Stimulated activated CD4-positive, alpha-beta T cell treated with anti-CD3 and anti-CD28 coated beads, Interleukin-2, amount 100 ng/mL, for 48 hours (primary cell): ENCODE data around the gene DCP1B.
"Not testable (repeated sequence)": the region's sequence is repeated elsewhere in the genome, so short reads cannot be mapped to it uniquely, and the experiment has no call there.

Source experiments
- DNase-seq, 2 donors: peaks; one replicate each; pipeline ENCODE4 v3.0.0-alpha.2; 2020

DCP1B gene

GRCh38 chr12:1974812-1975211 is 29.4 kb downstream of the DCP1B start:
- DNase-seq = no peak

GRCh38 chr12:1972856-1973317 is 31.4 kb downstream of the DCP1B start:
- no peak for DNase-seq

DNA sequence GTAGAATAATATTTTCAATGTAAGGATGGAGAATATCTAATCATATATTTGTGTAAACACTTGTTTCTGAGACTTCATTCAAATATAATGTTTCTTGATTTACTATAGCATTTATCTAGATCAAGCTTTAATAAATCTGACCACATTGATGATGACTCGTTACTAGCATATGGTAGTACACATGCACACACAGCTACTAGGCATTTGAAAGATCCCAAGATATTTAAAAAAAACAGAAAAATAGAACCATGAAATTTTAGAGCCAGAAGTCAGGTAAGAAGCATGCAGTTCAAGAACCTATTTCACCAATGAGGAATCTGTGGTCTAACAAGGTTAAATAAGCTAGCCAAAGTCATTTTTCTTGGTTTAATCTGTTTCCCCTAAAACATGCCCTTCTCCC is 32.0 kb downstream of the DCP1B start:
- no peak for DNase-seq

- no peak for DNase-seq
These were observed 33.8 kb downstream of the DCP1B start for GRCh38 chr12:1970331-1970900.

- no peak for DNase-seq
These were observed 37.6 kb downstream of the DCP1B start for GRCh38 chr12:1966561-1967226.

- DNase-seq = no peak
These were observed 38.3 kb downstream of the DCP1B start for GRCh38 chr12:1965916-1966315.

- no peak for DNase-seq
These were observed 41.9 kb downstream of the DCP1B start for GRCh38 chr12:1962051-1963020.

- no peak for DNase-seq
These were observed 47.5 kb downstream of the DCP1B start for GRCh38 chr12:1956716-1957115.

DNA sequence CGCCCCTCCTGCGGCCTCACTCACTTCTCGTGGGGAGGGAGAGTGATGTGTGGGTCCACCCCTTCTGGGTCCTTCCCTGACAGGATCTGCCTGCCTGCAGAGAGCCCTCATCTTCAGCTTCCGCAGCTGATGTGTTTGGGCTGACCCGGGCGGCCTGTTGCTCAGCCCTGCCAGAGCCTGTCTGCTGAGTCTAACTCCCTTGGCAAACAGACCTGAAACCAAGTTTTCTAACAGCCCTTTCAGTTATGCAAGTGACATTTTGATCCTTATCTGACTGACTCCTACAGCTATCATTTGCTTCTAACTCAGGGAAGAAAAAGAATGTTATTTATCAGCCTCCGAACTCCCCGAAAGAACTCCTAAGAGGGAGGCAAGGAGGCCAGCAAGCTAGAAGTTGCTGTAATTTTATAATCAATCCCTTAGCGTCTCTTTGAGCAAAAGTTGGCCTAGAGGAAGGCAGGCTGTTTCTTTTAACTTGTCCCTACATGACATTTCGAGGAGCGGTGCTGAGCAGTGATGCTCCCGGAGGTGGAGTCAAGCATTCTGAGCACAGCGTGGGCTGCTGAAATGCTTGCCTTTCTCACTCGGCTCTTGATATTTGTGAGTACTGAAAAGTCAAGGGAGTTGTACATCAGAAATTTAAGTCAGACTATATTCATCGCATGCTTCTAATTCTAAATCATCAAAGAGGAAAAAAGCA is 54.3 kb downstream of the DCP1B start:
- DNase-seq = no peak

DNA sequence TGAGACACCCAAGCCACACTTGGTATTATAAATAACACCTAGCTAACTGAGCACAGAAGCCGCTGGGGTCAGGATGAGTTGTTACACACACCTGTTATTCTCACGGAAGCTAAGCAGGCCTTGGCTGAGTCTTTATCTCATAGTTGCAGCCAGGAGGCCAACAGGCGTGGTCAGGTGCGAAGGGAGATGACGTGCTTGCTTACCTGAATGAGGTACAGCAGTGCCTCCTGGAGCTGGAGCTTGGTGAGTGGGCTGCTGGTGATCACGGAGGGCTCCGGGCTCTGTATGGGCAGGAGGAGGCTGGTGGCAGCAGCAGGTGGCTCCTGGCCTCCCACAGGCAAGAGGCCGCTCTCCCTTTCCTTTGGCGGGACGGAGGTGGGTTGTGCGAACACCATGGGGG is 55.4 kb downstream of the DCP1B start:
- DNase-seq = no peak

GRCh38 chr12:1947081-1947480 is 57.2 kb downstream of the DCP1B start:
- DNase-seq = no peak

DNA sequence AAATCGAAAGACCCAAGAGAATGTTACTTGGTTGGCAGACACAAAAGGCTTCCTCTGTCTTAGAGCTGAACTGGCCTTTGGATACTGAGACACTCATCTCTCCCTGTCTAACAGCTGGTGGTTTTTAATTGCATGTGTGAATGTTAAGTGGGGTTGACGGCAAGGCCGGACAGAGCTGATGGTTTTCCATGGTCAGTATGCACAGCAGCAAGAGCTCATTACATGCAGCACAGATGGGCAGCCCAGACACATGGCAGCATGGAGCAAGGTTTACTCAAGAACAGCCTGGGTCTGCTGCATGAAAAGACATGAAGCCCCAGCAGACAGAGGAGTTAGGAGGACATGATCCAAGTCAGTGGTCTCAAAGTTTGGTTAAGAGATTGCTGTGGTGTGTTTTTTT is 58.0 kb downstream of the DCP1B start:
- no peak for DNase-seq

- not testable (repeated sequence) for DNase-seq
These were observed 58.8 kb downstream of the DCP1B start for GRCh38 chr12:1945502-1945901.

GRCh38 chr12:1939801-1940607 is 64.3 kb downstream of the DCP1B start:
- DNase-seq = peak; percentile 89 to 92

DNA sequence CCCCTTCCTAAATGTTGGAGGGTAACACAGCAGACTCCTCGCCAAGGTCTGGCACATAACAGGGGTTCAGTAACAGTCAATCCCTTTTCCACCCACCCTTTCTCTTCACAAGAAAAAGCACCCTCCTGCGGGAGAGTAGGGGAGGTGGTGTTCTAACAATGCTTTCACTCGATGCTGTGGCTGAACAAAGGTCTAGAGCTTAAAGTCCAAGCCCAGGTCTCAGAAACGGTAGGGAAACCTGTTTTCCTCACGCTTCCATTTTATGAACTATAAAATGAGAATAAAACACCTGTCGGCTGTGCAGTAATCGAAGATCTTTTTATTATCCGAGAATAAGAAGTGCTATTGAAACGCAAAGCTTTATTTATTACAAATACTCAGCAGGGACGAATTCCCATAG is 64.9 kb downstream of the DCP1B start:
- DNase-seq = no peak

DNA sequence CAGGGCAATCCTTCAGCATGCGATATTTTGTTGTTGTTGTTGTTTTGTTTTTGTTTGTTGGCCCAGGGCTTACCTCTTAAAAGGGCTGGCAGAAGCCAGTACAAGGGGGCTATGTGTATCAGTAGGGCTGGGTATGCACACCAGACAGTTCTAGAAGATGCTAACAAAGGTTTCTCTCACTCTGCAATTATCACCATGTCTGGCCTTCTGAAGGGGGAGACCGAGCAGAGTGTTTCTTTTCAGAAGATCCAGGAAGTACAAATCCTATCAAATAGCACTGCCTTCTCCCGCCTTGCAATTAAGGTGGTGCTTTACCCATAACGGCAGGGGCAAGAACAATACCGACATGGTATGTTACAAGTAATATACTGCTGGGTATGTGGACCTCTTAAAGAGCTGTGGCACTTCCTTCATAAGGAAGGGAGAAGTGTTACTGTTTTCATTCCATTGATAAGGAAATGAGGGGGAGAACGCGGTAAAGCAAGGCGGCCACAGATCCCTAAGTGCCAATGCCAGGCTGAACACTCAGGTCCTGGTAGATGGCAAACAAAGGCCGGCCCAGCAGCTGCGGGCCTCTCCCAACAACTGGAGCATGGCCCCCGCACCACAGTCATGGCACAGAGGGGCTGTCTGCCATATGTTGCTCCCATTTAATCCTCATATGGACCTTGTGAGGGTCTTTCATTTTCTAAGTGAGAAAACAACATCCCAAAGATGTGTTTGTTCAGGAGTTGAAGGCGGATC is 66.6 kb downstream of the DCP1B start:
- no peak for DNase-seq

DNA sequence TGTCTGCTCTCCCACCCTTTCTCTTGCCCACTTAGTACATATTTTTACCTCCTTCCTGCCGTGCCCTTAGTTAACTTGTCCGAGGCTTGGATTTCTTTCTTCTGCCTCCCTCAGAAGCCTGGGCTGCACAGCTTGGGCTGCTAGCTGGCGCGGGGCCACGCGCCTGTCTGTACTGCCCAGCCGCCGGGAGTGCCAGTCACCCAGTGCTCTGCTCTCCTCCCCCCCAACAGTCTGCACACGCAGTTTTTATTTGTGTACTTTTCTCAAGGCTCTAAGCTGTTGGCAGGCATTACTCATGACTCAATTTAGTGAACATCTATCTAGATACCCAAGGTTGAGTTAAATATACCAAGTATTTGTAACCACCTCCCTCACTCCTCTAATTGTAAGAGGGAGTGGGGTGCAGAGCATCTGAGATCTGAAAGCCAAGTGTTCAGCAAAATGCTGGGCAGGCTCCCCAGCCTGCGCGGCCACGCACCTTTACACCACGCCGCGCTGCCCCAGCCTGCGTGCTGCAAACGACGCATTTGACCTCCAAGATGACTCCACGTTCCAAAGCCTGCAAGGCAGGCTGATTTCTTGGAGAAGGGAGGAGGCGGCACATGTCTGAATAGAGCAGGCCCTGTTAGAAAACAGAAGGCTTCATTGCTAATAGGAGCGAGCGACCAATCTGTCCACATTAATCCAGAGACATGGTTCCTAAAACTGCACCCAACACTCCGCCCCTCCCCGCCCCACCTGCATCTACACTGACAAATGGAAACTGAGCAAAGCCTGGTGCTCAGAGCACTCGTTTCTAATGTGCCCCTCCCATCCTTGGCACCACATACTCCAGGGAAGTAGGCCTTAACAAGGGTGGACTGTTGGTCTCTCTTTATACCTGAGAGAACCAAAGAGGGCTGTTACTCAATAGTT is 67.6 kb downstream of the DCP1B start:
- DNase-seq = no peak

DNA sequence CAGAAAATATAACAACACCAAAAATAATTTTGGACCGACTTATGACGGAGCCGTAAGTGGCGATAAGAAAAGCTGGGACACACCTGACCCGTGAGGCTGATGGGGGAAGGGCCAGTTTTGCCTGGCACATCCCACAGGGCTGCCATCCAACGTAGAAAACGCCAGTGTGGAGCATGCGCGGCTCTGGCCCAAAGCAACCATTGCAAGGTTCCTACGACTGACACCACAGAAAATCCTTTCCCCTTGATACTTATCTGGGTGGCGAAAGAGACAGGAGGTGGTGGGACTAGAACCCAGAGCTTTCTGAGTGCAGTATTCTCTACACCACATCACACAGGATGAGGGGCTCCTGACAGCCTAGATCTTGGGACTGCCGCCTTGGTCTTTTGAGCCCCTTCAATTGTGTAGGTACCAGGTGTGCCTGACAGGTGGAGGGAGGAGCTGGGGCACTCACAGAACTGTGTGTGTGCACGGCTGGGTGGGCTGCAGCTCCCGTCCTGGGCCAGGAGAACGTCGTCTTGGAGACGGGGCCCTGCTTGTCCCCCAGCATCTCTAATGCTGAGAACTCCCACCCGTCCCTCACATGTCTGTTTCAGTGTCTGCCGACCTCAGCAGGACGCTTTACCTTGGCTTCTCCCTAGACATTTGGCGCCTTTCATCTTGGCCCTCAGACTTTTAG is 68.4 kb downstream of the DCP1B start:
- no peak for DNase-seq

DNA sequence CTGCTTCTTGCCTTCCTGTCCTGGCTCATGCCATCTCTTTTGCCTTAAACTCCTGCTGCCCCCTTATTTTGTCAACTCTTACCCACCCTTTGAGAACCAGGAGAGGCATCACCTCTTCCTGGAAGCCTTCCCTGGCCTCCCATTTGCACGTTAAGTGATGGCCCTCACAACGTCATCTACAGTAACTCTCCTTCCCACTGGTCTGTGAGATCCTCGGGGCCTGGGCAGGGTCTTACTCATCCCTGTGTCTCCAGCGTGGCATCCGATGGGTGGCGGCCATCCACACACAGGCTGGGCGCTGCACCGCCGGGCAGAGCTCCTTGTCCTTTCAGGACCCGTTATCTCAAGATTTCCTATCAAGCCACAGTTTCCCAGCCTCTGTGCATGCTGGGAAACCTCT is 69.0 kb downstream of the DCP1B start:
- DNase-seq = no peak

GRCh38 chr12:1934831-1935230 is 69.4 kb downstream of the DCP1B start:
- DNase-seq = no peak
